ENCODE data around the gene ANO6.

ANO6 gene

GRCh38 chr12:45416126-45416525 is 200.2 kb downstream of the ANO6 start:
- no peak for DNase-seq

- no peak for DNase-seq
Measured at GRCh38 chr12:45418520-45418919, 202.6 kb downstream of the ANO6 start.

GRCh38 chr12:45419317-45419814 is 203.5 kb downstream of the ANO6 start:
- no peak for DNase-seq

DNA sequence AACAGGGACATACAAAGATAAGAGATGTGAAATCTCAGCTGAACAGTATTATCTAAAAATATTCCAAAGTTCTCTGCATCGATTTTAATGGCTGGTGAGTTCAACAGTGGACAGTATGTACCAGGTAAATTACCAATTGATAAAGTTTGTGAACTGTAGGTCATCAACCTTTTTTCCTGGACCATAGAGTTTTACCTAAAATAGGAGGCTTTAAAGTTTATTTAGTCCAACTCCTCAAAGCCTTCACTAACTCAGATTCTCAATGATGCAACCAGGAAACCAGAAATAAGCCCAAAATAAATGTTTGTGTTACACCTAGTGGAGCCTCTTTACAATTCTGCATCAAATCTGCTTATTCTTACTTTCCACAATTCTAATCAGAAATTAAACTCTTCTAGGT is 205.8 kb downstream of the ANO6 start:
- DNase-seq = no peak

- no peak for DNase-seq
Measured at GRCh38 chr12:45423931-45424330, 208.0 kb downstream of the ANO6 start.

- DNase-seq = no peak
Measured at GRCh38 chr12:45425426-45425825, 209.5 kb downstream of the ANO6 start.

GRCh38 chr12:45426294-45426693 is 210.4 kb downstream of the ANO6 start:
- no peak for DNase-seq

- DNase-seq = no peak
Measured at GRCh38 chr12:45427042-45427441, 211.1 kb downstream of the ANO6 start.

- no peak for DNase-seq
Measured at GRCh38 chr12:45429831-45430230, 213.9 kb downstream of the ANO6 start.

GRCh38 chr12:45431126-45431525 is 215.2 kb downstream of the ANO6 start:
- no peak for DNase-seq

DNA sequence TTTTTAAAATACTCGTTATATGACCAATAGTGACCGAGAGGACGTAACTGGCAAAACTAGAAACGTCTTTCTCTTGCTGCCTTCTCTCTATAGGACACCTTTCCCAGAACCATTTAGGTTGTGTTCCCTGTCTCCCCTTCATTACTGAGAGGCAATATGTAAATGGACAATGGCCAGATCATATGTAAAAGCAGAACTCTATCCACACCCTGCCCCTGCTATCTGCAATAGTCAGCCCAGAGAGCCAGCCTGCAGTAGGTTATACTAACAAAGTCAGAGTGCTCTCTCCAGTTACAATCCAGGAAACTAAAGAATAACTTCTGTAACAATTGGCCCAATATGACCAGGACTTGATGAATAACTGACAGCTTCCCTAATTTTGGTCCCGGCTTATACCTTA is 216.8 kb downstream of the ANO6 start:
- DNase-seq = no peak

GRCh38 chr12:45433441-45433868 is 217.6 kb downstream of the ANO6 start:
- DNase-seq = no peak

- DNase-seq = no peak
Measured at GRCh38 chr12:45434094-45434493, 218.2 kb downstream of the ANO6 start.

DNA sequence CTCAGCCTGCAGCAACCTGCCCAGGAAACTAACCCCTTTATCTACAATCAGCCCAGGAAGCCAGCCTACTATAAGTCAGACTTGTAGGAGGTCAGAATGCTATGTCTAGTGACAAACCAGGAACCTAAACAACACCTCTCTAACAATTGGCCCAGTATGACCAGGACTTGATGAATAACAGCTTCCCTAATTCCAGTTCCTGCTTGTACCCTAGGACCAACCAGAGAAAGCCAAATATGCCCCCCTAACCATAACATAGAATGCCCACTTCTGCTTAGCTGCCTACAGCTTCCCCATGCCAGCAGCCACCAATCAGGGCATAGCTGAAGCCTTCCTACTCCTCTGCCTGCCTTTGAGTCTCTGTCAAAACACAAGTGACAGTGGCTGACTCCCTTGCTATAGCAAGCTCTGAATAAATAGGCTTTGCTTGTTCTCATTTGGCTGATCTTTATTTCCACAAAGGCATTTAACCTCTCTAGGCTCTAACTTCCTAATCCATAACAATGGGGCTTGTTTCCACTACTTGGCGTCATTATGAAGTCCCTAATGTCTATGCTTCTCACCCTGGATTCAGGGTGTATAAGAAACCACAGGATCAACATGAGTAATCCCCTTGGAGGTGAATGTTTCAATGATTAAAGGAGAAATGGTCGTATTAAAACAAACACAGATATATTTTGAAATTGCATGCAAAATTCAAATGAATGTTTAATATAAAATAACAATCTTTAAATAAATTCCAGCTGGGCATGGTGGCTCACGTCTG is 220.2 kb downstream of the ANO6 start:
- DNase-seq = no peak

- no peak for DNase-seq
Measured at GRCh38 chr12:45439039-45439438, 223.1 kb downstream of the ANO6 start.

DNA sequence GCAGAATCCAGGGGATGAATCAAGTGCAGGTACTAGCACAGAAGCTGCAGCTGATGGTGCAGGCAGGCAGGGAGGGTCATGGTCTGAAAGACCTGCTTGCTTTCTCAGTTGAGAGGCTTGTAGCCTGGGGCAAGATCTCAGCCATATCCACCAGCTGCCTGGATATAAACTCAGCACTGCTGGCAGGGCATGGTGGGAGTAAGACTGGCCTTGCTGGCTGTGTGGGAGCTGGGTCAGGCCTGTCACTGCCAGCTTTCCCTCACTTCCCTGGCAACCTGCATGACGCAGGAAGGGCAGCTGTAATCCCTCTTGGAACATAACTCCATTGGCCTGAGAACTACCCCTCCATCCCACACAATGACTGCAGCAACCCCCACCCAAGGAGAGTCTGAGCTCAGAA is 230.1 kb downstream of the ANO6 start:
- no peak for DNase-seq

GRCh38 chr12:45458238-45458637 is 242.3 kb downstream of the ANO6 start:
- DNase-seq = no peak

GRCh38 chr12:45458854-45459807 is 243.2 kb downstream of the ANO6 start:
- DNase-seq = no peak

GRCh38 chr12:45462506-45462905 is 246.6 kb downstream of the ANO6 start:
- DNase-seq = no peak

DNA sequence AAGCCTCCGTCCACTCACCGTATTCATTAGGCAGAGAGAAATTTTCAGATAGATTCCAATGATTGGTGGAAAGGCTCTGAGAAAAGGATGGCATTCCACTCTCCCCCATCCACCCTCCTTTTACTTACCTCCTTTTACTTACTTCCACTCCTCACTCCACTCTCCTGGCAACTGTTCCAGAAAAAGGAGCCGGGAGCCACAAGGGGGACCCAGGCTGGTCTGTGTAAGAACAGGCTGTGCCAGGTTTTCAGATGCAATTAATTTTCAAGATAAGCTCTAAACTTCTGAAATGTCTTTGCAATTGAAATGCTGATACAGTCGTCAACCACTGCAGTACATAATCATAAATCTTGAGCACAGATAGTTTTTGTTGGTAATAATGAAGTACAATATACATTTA is 248.8 kb downstream of the ANO6 start:
- no peak for DNase-seq

DNA sequence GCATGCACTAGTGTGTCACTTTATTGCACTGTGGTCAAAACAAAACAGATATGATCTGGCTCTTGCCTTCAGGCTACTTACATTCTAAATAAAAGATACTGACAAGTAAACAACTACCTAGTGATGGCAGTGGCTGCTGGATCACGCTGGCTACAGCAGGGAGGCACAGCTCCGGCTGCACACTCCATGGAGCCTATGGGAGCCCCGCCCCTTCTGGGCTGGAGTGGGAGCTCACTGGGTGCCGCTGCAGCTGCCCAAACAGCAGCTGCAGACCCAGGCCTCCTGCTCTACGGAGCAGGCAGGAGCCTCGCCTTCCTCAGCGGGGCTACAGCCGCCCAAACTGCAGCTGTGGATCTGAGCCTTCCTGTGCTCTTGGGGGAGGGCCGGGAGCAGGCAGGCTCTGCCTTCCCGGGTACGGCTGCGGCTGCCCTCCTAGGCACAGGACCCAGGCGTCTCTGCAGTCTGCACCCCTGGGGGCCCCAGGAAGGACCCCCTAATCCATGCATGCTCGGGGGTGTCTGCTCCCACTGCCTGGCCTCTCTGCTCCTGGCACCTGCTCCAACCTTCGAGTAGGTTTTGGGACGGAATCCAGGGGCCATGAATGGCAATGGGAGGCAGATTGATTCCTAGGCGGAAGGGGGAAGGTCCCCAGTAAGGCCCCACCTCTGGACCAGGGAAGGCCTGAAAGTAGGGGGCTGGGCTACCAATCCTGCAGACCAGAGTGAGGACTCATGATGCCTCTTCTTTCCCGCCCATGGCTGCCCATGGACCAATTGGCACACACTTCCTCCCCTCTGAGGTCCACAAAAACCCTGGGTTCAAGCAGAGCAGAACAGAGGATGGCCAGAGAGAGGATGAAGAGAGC is 253.1 kb downstream of the ANO6 start:
- no peak for DNase-seq

GRCh38 chr12:45469902-45470301 is 254.0 kb downstream of the ANO6 start:
- no peak for DNase-seq

GRCh38 chr12:45473636-45474035 is 257.7 kb downstream of the ANO6 start:
- no peak for DNase-seq
